Measurements from ENCODE around the gene EPAS1.

EPAS1 gene

DNA sequence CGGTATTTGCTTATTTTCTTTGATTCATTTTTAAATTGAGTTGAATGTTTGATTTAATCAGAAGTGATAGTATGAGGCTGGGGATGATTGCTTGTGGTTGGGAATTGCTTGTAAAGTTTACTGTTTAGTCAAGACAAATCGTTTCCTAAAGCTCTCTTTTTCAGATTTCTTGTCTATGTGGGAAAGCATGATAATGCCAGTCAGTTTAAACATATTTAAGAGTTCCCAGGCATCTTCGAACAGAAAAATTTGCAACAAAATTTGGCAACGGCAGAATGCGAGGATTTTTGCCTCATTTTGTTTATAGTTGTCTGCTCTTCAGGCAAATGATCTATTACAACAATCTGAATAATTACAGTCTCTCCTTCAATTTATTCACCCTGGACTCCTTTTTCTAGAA, 22.5 kb downstream of the EPAS1 start:
- DNase-seq (ENCODE audit: low read depth in 3 of 3, low spot score in 1 of 3) = no peak

- DNase-seq (ENCODE audit: low read depth in 3 of 3, low spot score in 1 of 3) = no peak
These were observed 22.9 kb downstream of the EPAS1 start for GRCh38 chr2:46320141-46320567.

DNA sequence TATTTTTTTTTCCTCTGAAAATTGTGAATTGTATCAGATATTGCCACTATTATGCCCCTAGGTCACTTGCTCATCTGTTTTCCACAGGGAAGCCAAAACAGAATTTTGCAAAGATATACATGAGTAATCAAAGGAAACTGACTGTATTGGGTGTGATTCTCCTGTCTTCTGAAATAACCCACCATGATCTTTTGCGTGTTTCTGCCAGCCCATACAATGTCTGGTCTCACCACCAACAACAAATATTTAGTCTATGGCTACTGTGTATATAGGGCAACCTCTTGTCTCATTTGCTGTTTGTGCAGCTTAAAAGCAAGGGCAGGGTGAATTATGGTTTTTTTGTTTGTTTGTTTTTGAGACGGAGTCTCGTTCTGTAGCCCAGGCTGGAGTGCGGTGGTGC, 26.5 kb downstream of the EPAS1 start:
- DNase-seq (ENCODE audit: low read depth in 3 of 3, low spot score in 1 of 3) = no peak

DNA sequence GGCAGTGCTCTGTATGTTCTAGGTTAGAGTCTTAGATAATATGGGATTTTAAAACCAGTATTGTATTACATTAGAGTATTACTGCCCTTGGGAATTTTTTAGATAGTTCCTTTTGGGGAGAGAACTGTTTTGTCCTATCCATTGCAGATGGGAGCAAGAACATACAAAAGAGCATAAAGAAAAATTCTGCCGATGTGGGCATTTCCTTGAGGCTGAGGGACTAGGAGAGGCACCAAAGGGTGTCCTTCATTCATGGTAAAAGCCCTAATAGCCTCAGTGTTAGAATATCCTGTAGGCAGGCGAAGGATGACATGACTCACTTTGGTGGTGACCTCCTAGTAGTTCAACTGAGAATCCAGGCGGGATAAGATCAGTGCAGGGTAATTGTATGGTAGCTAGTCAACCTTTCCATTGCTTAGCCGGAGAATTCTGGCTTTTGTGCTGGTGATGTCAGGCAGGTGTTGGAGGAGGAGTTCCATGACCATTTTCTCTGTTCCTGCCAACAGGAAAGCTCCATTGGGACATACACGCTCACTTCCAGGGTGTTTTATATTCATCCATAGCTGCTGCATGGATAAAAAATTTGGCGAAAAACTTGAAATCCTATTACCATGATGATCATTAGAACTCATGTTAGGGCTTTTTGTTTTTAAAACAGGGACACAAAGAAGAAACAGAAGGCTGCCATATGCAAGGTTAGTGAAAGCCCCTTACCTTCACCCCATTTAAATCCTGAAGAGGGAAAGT, 28.1 kb downstream of the EPAS1 start:
- no peak for DNase-seq (ENCODE audit: low read depth in 3 of 3, low spot score in 1 of 3)

- no peak for DNase-seq (ENCODE audit: low read depth in 3 of 3, low spot score in 1 of 3)
These were observed 29.2 kb downstream of the EPAS1 start for GRCh38 chr2:46326231-46326980.

DNA sequence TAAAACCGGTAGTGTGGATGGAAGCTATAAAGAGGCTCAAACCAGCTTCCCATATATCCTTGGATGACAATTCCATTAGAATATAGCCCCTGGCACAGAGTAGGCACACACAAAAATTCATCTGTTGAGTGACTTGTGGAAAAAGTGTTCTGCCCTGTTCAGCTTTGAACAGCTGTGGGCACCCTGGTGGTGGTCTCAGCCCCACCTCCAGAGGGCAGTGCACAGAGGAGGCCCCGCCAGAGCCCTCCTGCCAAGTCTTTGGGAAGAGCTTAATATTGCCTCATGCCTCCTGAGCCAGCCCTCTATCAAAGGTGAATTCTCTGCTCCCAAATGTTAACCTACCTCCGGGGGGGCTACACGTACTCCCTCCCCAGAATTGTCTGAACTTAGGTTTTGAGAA, 30.4 kb downstream of the EPAS1 start:
- DNase-seq (ENCODE audit: low read depth in 3 of 3, low spot score in 1 of 3) = no peak

DNA sequence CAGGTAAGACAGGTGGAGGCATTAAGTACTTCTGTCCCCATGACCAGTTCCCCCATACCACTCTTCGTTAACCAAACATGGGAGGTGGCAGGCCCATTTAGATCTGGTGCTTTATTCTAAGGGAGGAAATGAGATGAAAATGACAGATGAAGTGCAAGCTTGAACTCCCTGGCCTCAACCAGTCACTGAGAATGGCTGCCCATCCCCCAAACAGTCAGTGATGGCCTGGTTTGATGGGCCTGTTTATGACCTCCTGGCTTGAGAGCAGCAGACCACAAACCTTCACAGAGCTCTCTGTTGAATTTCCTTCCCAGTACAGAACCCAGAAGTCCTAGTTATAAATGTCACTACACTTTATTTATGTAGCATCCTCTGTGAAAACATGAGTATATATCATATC, 31.1 kb downstream of the EPAS1 start:
- DNase-seq (ENCODE audit: low read depth in 3 of 3, low spot score in 1 of 3) = no peak

DNA sequence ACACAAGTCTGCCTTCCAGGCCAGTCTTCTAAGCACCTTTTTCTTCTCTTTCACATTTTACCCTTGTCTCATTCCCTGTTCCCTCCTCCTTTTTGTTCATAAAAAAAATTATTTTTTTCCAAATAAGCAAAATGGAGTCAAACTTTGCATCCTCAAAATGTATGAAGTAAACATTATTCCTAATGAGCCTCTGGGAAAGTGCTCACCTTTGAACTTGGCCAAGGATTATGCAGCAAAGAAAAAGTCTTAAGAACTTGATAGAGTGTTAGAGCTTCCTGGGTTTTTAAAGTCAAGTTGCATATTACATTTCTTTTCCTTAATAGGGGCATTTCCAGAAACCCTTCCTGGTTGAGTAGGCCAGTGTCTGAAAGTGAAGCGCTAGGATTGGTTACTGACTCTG, 31.6 kb downstream of the EPAS1 start:
- DNase-seq (ENCODE audit: low read depth in 3 of 3, low spot score in 1 of 3) = no peak

DNA sequence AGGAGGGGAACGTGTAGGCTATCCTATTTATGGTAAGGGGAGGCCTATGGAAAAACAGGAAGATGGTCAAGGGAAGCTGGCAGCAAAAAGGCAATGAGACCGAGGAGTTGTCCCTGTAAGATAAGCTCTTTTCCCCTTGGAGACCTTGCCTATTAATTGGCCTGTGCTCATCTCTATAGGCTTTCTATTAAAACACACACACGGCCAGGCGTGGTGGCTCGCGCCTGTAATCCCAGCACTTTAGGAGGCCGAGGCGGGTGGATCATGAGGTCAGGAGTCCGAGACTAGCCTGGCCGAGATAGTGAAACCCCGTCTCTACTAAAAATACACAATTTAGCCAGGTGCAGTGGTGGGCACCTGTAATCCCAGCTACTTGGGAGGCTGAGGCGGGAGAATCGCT, 32.1 kb downstream of the EPAS1 start:
- DNase-seq (ENCODE audit: low read depth in 3 of 3, low spot score in 1 of 3) = no peak

- DNase-seq (ENCODE audit: low read depth in 3 of 3, low spot score in 1 of 3) = no peak
These were observed 32.9 kb downstream of the EPAS1 start for GRCh38 chr2:46329803-46330775.

- DNase-seq (ENCODE audit: low read depth in 3 of 3, low spot score in 1 of 3) = no peak
These were observed 34.0 kb downstream of the EPAS1 start for GRCh38 chr2:46331109-46331766.

DNA sequence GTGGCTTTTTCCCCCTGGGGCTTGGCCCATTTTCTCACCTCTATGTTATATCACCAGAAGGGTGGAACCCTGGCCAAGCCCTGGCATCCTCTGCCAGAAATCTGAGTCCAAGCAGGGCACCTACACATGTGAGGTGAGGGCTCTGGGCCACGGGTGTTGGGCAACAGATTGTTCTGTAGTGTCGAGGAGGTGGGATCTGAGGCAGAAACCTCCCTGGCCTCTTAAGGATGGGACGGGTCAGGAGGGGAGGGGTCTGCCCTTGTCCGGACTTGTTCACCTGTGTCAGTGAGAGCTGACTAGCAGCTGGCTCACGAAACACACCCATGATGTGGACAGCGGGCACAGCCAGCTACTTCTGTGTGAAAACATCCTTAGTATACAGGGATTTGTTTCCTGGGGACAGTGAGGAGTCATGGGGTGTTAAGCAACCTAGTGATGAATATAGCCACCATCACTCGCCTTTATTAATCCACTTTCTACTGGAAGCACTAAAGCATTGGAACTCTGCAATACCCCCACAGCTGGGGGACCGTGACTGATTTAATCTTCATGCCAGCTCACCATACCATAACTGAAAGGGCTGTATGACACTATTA, 35.6 kb downstream of the EPAS1 start:
- DNase-seq (ENCODE audit: low read depth in 3 of 3, low spot score in 1 of 3) = no peak

GRCh38 chr2:46333912-46334311, 36.7 kb downstream of the EPAS1 start:
- no peak for DNase-seq (ENCODE audit: low read depth in 3 of 3, low spot score in 1 of 3)

DNA sequence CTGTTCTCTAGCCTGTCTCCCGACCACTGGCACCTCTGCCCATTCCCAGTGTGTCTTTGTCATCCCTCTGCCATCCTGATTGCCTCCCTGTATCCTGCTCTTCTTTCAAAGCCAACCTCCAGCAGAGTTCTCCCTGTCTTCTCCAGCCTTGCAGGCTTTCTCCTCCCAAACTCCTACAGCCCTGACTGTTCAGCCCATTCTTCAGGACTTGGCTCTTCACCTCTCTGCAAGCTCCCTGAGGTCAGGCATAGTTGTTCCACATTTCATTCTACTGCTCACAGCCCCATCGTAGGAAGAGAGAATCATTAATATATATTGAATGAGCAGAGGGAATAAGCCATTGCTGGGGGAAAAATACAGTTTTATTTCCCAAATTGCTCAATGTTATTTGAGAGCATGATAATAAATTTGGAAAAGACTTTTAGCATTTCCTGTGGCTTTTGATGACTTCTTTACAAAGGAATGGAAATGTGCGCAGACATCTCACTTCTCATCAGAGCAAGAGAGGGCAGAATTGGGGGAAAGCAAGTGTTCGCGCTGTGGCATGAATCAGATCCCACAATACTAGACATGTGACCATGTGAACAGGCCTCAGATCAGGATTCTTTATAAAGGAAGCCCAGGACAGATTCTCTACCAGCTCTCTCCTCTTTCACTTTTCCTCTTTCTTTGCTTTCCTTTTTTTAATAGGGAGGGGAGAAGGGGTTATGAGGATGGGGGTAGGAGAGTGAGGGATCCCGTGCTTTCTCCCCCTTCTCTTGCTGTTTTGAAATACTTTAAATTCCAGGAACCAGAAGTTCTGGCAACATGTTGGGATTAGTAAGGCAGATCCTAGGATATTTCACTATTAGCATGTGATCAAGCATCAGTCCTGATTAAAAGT, 37.4 kb downstream of the EPAS1 start:
- DNase-seq (ENCODE audit: low read depth in 3 of 3, low spot score in 1 of 3) = no peak

GRCh38 chr2:46335391-46336282, 38.4 kb downstream of the EPAS1 start:
- no peak for DNase-seq (ENCODE audit: low read depth in 3 of 3, low spot score in 1 of 3)

GRCh38 chr2:46336283-46336959, 39.2 kb downstream of the EPAS1 start:
- no peak for DNase-seq (ENCODE audit: low read depth in 3 of 3, low spot score in 1 of 3)

DNA sequence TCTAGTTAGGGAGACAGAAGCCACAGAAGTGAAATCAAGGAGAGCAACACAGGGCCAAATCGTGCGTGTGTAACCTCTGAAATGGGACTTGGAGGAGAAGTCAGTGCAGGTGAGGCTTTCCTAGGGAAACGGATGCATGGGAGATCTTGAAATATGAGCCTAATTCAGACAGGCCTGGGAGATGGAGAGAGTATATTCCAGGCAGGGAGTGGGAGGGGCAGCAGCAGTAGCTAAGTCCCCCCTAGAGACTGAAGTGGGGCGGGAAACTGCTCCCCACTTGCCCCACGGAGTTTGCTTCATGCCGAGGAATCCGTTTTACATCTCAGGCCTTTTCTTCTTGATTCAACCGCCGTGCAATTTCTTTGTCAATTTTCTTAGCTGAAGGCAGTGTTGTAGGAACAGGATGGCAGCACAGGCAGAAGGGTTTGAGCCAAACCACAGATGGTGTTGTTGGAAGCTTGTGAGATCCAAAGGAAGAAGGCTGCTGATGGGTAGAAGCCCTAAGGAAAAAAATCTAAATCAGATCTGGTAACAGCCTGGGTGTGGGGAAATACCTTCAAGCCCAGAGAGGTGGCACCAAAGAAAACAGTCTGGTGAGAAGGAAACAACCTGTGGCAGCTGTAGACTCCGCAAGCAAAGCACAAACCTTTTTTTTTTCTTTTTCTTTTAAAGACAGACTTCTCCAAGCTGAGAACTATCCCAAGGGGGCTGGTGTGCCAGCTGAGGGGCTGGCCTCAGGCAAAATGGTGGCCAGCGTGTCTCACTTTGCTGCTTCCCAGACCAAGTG, 40.2 kb downstream of the EPAS1 start:
- no peak for DNase-seq (ENCODE audit: low read depth in 3 of 3, low spot score in 1 of 3)

All from stimulated activated CD4-positive, alpha-beta T cell treated with anti-CD3 and anti-CD28 coated beads, TNF-alpha, amount 100 ng/mL, for 1 hour (primary cell).